Fibroblast of skin of right quadriceps (primary cell): ENCODE data around the gene DDA1.
"Not testable (repeated sequence)": the region's sequence is repeated elsewhere in the genome, so short reads cannot be mapped to it uniquely, and the experiment has no call there.

ENCODE experiments used
- DNase-seq: peaks from one replicate; pipeline ENCODE4 v3.0.0-alpha.2; 2013

DDA1 gene

DNA sequence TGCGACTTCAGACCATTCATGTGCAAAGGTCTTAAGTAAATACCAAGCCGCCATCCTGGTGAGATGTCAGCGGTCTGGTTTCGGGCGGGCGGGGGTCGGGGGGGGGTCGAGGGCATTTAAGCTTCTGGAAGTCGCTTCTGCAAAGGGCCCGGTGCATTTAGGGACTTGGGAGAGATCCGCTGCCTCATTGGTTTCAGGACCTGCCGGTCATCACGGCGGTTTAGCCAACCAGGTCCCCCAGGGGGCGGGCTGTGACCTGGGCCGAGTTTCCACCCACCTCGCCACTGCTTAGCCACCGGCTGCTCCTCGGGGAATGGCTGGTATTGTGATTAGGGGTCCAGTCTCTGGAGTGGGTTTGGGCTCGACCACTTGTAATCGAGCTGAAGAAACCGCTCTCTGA lies 19.9 kb upstream of the DDA1 start:
- DNase-seq: peak; percentile 82

DNA sequence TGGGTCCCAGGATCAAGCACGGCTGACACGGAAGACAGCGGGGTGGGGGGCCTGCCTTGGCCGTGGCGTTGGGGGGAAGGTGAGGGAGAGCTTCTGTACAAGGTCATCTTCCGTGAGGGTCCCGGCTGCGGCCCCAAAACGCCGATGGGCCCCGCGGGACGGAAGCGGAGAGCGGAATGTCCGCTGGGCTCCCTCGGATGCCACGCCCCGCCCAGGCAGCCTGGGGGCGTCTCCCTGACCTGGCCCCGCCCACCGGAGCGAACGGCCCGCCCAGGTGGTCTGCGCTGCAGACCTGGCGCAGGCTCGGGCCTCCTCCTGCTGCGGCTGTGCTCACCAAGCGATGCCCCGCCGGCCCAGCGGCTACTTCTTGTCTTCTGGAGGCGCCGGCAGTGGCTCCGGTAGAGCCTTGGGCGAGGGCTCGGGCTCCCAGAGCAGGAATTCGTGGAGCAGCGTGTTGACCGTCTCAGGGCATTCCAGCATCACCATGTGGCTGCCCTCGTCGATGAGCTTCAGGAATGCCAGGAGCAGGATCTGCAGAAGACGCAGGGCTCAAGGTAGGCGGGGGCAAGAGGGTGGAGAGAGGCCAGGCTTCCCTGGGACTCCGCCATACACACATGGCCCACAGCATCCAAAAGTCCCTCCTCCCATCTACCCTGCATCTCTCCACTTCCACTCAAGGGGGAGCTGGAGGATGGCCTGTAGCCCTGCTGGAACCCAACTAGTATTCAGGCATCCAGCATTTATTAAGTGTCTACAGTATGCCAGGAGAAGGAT lies 16.9 kb upstream of the DDA1 start:
- peak; percentile 87 for DNase-seq

DNA sequence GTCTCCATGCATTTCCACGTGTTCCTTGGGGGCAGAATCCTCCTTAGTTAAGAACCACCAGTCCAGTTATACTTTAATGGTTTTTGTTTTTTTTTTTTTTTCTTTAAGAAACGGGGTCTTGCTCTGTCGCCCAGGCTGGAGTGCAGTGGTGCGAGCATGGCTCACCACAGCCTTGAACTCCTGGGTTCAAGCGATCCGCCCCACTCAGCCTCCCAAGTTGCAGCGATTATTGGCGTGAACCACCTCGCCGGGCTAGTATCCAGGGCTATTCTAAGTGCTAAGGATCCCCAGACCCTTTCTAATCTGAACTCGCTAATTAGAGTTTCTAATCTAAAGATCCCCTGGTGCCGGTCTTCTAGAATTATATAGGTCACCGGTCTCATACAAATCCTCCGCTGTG lies 15.8 kb upstream of the DDA1 start:
- DNase-seq: no peak

DNA sequence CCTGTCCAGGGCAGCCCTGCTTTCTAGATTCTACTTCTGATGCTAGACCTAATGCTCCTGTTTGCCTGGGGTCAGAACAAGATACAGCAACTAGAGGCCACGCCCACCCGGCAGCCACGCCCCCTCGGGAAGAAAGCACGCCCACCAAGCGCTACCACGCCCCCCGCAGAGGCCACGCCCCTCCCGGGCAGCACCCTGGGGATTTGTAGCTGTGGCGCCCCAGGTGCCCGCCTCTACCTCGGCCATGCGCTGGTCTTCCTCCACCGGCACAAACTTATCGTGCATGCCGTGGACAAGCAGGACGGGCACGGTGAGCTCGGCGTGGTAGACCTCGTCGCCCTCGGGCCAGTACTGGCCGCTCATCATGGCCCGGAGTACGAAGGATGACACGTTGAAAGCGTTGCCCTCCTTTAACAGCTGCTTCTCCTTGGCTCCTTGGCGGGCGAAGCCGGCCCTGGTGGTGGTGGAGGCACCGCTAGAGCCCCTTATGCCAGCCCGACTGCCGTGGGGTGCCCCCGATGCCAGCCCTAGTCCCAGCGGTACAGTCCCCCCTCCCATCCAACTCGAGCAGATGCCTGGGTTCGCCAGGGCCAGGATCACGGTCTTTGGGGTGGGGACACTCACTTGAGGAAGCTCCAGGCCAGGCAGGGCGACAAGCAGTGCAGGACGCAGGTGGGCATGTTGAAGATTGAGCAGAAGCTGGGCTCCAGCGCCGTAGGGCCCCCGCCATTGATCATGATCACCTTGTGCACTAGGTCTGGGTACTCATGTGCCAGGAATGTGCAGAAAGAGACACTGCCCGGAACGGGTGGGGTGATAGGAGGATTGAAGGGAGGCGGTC lies 15.1 kb upstream of the DDA1 start:
- DNase-seq: no peak

DNA sequence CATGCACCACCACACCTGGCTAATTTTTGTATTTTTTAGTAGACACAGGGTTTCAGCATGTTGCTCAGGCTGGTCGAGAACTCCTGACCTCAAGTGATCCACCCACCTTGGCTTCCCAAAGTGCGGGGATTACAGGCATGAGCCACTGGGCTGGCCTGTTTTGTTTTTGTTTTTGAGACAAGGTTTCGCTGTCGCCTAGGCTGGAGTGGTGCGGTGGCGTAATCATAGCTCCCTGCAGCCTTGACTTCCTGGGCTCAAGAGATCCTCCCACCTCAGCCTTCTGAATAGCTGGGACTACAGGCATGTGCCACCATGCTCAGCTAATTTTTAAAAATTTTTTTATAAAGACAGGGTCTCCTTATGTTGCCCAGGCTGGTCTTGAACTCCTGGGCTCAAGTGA lies 13.8 kb upstream of the DDA1 start:
- not testable (repeated sequence) for DNase-seq

DNA sequence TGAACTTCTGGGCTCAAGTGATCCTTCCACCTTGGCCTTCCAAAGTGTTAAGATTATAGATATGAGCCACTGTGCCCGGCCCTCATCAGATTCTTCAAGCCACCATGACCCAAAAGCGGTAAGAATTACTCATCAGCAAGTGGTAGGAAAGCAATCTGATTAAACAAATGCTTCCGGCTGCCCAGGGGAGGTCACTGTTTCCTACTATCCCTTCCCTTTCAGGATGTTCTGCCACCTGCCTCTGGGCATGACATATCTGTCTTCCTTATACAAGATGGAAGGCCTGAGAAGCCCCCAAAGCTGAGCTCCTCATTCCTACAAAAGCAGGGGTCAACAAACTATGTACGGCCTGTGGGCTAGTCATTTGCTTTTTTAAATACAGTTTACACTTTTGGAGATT lies 13.1 kb upstream of the DDA1 start:
- no peak for DNase-seq

DNA sequence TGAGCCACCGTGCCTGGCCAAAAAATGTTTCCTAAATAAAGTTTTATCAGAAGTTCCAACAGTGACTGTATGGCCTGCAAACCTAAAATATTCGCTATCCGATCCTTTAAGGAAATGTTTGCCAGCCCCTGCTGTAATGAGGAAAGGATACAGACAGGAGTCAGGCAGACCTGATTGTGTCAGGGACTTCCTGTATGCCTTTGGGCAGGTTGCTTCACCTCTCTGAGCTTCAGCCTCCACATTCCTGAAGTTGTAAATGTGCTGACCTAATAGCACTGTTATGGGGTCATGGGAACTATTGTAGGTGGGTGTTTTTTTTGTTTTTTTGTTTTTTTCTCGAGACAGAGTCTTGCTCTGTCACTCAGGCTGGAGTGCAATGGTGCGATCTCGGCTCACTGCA lies 12.4 kb upstream of the DDA1 start:
- no peak for DNase-seq

DNA sequence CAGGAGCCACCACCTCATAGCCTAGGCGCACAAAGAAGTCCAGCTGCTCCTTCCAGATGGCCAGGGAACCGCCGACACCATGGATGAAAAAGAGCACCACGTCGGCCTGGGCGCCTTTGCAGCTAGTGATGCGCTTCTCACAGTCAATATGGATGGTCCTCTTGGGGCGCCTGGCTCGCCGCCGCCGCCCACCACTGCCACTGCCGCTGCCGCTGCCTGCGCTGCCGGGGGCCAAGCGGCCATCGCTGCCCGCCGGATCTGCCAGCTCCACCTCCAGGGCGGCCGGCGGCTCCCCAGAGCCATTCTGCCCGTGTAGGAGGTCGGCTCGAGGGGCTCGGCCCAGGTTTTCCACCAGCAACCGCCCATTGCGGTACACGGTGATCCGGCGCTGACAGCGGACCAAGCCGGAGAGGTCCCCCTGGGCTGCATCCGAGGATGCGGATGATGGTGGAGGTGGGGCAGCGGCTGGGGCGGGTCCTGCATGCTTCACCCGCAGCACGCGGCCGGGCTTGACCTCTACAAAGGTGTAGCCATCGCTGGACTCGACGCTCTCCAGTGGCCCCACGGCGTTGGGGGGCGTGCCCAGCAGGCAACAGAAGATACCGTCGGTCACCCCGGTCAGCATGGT lies 8.3 kb upstream of the DDA1 start:
- no peak for DNase-seq

DNA sequence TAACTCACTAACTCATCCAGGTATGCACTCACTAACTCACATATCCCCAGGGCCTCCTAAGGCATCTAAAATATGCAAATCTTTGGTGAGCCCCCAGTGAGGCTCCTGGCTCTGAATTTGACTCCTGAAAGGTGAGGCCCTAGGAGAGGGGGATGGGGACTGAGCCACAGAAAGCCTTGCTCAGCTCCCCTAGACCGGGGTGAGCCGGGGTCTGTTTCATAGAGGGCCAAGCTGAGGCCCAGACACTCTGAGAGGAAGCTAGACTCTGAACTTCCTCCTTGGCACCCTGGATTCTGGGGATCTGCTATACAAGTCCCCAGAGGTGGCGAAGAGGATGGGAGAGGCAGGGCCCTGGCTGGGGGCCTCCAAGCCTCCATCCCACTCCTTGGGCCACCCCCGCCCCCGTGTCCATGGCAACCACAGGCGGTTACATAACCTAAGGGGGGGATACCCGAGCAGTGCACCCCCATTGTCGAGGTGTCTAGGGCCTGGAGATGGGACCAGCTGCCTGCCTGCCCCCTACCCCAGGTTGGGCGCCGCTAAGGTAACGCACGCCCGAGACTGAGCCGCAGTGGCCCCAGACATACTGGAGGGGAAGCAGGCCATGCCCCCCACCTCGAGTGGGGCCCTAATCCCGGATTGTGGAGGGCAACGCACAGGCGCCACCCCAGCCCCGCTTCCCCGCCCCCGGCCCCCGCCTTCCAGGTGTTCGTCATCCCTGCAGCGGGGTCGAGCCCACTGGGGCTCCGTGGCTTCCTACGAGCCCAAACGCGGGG lies 6.8 kb upstream of the DDA1 start:
- no peak for DNase-seq

DNA sequence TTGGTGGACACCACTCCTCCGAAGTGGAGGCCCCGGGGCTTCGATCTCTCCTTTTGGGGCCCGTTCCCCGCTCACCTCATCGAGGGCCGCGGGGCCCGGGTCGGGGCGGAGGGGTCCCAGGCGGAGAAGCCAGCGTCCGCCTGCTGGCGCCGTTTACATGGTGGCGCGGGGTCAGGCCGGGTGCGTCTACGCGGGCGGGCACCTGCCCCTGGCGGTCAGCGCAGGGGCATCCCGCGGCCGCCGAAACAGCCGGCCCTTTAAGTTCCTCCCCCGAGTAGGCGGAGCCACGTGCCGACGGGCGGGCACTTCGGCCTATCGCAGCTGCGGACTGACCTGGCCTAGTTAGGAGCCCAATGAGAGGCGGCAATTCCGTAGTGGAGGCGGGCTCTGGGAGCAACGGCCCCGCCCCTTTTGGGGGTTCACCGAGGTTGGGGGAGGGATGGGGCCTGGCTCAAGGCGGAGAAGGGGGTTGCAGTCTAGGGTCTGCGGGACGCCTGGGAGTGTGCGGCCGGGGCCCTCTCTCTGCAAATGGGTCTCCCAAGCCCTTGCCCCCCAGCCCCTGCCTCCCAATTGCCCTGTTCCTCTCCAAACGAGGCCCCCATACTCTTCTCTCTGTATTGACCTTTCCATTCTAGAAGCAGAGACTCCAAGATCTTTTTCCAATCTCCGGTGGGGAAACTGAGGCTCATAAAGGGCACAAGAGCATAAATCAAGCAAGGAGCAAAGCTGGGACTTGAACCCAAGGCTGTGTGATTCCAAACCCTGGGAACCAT lies 6.0 kb upstream of the DDA1 start, which contains the start of gene ABHD8:
TSS of gene ABHD8 (minus strand) at position 259 of the 773 bp plus-strand sequence. CDS start 1,809 bp downstream, outside the sequence.
- DNase-seq: peak; percentile 93

DNA sequence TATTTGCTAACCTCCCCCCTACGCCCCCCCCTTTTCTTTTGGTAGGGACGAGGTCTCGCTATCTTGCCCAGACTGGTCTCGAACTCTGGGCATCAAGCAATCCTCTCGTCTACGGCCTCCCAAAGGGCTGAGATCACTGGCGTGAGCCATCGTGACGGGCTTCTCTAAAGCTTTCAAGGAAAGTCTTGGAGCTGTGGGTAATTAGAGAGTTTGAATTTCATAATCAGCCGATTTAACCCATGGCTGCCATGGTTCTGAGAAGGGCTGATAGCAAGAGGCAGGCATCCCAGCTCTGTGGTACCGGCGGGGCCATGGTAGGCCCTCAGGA lies 5.5 kb upstream of the DDA1 start:
- DNase-seq: no peak

DNA sequence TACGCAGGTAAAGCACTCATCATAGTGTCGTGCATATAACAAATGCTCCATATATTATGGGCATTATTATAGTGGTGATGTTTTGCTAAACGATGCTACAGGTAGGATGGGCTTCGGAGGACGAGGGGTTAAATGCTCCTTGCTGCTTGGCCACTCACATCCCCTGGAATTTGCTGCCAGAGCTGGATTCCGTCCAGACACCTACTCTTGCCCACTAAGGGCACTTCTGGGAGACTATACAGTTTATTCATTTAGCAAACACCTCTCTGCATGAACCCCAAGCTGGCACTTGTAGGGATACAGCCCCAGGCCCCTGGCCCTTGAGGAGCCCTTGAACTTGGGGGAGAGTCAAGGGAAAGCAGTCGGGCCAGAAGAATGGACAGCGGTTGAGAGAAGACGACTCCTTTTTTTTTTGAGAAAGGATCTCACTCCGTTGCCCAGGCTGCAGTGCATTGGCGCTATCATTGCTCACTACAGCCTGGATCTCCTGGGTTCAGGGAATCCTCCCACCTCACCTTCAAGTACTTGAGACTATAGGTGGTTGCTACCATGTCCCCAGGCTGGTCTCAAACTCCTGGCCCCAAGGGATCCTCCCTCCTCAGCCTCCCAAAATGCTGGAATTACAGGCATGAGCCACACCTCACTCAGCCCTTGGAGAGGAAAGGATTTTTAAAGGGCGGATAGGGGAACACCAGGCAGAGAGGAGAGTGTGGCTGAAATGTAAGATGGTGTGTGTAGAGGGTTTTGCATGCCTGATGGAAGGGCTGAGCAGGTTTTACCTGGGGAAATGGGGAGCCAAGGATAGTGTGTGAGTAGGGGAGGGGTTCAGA lies 4.8 kb upstream of the DDA1 start:
- no peak for DNase-seq

DNA sequence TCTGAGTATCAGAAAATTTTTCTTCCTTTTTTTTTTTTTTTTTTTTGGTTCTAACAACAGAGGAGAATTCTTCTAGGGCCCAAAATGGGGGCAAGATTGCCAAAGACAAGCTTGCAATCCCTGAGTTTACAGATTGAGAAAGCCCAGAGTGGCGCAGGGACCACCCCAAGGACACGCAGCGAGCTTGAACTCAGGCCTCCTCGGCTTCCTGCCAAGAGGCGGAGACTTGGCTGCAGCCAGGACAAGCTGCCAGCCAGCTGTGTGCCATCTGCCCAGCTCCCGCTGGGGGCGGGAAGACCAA lies 4.2 kb upstream of the DDA1 start:
- no peak for DNase-seq

DNA sequence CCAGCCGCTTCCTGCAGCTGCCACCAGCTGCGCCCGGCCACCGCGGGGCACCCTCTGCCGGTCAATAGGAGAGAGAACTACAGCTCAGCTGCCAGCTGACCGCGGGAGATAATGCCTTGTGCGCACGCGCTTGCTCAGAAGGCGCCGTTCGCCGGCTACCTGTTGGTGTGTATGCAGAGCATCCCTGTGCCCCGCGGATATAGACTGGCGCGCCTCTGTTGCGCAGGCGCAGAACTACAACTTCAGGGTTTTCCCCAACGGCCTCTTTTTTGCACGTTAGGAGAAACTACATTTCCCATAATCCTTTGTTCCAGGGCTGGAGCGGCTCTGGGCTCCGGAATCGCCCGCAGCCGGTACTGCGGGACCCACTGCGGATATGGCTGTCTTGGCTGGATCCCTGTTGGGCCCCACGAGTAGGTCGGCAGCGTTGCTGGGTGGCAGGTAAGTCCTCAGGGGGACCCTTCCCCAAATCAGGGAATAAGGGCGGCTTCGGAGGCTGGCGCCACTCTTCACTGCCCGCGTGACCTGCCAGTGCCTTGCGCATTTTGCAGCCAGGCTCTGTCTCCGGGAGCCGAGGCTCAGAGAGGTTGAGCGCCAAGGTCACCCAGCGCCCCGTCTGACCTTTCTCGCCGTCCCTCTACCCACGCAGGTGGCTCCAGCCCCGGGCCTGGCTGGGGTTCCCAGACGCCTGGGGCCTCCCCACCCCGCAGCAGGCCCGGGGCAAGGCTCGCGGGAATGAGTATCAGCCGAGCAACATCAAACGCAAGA lies 3.7 kb upstream of the DDA1 start, which contains the start of gene MRPL34:
TSS of gene MRPL34 (plus strand) at position 356 of the 768 bp plus-strand sequence. CDS start at position 377, 21 bp downstream.
- DNase-seq: peak; percentile 98

DNA sequence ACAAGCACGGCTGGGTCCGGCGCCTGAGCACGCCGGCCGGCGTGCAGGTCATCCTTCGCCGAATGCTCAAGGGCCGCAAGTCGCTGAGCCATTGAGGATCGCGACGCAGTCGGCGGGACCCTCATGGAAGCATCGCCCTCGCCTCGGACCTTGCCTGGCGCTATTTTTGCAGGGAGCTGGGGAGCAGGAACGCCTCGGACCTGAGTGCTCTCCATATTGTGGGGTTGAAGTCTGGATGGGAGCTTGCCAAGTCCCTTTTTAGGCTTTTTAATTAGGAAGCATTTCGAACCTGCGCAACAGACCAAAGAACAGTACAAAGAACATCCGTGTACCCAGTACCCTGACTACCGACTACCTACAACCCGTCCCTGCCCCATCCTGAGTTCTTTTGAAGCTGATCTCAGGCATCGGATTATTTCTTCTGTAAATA lies 3.1 kb upstream of the DDA1 start:
- no peak for DNase-seq

DNA sequence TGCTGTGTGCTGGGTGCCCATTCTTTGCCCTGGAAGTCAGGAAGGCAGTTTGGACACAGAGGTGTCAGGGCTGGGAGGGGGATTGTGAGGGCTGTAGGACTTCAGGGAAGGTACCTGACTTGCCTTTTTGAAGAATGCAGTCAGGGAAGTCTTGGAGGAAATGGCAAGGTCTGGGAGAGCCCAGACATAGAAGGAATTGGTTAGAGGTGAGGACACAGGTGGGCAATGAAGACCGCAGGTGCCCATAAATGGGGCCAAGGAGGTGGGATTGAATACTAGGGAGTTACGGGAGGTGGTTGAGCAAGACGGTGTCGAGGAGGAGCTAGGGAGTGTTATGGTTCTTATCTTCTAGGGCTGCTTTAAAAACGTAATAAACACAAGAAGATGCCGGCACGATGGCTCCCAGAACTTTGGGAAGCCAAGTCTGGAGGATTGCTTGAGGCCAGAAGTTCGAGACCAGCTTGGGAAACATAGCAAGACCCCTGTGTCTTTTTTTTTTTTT lies 1.4 kb upstream of the DDA1 start:
- no peak for DNase-seq

DNA sequence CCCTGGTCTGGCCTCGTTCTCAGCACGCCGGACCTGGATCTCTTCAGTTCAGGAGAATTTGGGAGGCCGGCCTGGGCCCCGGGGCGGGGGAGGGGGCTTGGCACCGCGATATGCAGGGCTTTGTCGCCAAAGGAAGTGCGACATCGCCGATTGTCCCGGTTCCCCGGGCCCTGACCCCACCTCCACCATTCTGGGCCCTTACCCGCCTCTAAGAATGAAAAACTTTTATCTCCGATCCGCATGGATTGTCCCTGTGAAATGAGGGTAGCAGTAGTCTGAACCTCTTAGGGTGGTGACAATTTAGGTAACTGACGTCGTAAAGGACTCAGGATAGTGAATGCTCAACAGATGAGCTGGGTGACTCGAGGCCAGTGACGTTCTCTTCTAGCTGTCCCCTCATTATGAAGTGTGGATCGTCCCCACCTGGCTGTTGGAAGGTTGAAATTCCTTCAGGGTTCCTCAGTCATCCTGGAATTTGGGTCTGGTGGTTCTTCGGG lies 650 bp downstream of the DDA1 start:
- no peak for DNase-seq

DNA sequence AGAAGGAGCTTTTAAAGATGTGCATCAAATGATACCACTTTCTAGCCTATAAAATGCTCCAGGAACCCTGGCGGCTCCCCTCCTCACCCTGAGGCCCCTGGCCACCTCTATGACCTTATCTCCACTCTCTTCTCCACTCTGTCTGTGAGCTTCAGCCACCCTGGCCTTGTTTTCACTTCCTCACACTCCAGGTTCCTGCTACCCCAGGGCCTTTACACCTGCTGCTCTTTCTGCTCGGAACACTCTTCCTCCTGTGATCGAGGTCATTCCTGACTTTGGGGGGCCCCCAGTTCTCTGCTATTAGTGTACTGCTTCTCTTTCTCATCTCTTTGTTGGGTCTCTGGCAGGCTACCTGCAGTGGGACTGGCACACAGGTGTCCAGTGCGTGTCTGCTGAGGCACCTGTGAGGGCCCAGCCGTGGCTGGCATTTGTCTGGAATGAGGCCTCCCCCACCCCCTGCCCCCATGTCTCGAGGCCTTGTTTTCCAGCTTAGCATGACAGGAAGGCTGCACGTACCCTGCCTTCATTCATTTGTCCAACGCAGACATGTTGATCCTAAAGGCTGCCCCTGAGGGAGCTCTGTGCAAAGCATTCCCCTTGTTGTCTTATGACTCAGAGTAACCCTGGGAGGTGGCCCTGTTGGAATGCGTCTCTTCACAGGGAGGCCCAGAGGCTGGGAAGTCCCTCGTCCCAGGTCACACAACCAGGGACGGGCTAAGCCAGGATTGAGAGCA lies 2.3 kb downstream of the DDA1 start:
- DNase-seq: peak; percentile 57
